Stimulated activated CD8-positive, alpha-beta memory T cell treated with anti-CD3 and anti-CD28 coated beads, Interleukin-15, amount 100 ng/mL, for 4 hours (primary cell): ENCODE results near the gene AAMDC.
A peak's percentile ranks its signal among the peaks of the same experiment; 100 is the strongest.

ENCODE experiments used
- DNase-seq, 2 donors: peaks; one replicate each; pipeline ENCODE4 v3.0.0-alpha.2; 2020; ENCODE audit warnings: low read depth in 2 of 2

The AAMDC gene

DNA sequence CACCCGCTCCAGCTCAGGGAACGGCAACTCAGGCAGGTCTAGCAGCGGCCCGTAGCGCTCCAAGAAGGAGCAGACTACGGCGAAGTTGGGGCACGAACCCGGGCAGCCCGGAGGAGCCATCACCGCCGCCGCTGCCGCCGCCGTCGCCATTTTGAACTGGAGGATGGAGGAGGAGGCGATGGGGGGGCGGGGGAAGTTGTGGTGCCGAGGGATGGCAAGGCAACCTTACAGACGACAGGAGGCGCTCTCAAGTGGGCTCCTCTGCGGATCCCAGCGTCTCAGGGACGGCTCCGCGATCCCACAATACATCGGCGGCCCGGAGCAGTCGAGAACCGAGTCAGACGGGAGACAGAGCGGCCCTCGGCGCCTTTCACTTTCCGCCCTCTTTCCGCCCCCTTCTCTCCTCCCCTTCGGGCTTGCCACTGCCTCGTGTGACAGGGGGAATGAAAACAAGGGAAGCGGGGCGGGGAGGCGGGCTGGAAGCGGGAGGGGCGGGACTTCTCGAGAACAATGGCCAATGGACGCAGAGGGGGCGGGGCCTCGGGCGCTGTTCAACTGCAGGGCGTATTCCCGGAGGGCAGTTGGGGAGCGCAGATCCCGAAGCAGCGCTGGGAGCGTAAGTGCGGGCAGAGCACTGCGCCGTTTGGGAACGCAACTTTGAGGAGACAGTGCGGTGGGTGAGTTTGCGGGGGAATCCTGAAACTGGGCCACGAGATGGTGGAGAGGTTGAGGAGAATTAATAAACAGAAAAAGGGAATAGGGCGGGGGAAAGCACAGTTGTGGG is at the start of gene AAMDC, which contains the start of gene RSF1:
TSS of gene AAMDC (plus strand) at position 580 of the 784 bp plus-strand sequence. CDS start 21,353 bp downstream, outside the sequence.
TSS of gene RSF1 (minus strand) at position 158 of the 784 bp plus-strand sequence. CDS start at position 150, 8 bp downstream.
- DNase-seq, result peak; percentile 93

DNA sequence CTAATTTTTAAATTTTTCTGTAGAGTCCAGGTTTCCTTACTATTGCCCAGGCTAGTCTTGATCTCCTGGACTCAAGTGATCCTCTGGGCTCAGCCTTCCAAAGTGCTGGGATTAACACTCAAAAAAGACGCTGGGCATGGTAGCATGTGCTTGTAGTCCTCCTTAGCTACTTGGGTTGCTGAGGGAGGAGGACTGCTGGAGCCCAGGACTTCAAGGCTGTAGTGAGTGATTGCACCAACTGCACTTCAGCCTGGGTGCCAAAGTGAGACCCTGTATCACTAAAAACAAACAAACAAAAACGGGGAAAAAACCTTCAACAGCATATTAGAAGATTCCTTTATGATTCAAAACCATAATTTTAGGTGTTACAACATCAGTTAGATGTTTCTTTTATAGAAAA is 45.0 kb upstream of the AAMDC start:
- DNase-seq, result no peak

DNA sequence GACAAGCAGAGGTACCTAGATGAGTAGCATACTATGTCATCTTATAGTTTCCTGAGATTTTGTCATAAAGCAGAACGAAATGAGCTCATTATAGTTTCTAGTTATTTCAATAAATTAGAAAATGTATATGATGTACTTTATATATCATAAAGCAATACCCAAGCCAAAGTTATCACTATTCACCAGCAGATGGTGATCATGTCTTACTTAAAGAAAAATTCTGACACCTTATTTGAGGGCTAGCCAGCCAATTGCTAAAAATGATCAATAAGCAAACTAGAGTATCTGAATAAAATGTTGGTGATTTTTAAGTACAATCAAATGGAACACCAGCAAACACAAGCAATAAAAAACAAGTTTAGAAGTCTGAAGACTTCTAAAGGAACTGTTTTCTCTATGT is 44.5 kb upstream of the AAMDC start:
- no peak for DNase-seq

DNA sequence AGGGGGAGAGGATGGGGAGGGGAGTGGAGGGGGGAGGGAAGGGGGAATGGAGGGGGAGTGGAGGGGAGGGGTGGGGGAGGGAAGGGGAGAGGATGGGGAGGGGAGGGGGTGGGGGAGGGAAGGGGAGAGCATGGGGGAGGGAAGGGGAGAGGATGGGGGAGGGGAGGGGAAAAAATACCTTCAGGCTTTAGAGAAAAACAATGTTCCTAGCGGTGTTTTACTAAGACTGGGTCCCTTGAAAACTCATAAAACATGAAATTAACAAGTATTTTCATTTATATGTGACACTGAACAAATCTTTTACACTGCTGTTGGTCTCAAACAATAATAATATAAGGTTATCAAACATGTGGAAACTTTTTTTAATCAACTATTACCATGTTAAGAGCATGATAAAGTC is 42.8 kb upstream of the AAMDC start:
- DNase-seq, result no peak

DNA sequence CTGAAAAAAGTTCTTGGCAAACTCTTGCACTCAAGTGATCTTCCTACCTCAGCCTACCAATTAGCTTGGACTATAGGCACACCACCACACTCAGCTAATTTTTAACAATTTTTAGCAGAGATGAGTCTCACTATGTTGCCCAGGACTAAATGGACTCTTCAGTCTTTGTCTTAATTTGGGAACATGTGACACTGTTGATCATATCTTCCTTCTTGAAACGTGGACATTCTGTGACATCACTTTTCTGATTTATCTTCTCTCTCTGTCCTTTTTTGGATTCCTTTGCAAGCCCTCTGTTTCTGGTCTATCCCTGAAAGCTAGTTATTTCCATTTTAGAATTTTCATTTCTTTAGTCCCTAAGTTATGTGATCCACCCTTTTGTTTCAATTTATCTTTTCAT is 42.4 kb upstream of the AAMDC start:
- DNase-seq, result no peak

DNA sequence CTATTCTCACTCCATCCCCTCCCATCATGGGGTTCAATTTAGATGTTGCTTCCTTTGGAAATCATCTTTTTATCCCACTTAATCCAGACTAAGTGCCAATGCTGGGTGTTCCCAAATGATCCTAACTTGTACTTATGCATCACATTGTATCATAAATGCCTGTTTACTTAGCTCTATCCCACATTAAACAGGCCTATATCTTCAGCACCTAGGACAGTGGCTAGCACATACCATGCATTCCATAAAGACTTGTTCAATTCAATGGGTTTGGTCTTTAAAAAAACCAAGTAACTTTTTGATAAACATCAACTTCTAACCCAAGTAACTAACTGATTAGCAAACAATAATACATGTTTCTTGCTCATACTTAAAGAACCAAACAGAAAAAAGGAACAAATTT is 41.0 kb upstream of the AAMDC start:
- no peak for DNase-seq

DNA sequence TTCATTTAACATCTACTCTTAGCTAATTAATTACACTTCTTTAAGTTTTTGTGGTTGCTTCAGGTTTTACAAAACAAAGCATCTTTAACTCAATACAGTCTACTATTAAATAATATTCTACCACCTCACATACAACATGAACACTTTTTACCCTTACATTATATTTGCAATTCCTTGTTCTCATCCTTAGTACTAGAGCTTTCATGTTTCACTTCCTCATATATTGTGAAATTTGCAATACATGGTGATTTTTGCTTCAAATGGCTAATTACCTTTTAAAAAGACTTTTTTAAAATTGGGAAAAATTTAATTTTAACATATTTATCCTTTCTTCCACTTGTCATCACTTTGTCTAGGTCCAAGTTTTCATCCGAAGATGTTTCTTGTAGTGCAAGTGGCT is 37.9 kb upstream of the AAMDC start:
- DNase-seq, result no peak

DNA sequence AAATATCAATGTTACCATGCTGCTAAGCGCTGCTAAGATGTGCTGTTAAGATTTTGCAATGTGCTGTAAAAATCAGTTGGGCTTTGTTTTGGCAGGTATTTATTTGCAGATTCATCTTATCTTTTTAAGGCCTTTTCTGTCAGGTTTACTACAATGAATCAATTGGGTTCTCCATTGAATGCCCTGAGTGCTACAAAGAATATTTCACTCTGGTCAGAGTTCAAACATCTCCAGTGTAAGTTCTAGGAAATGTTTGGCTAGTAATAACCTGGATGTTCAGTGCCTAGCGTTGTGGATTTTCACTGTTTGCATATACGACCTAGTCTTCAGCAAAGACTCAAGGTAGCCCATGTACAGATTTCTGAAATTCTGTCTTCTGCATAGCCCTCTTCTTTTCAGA is 36.4 kb upstream of the AAMDC start:
- DNase-seq, result no peak

DNA sequence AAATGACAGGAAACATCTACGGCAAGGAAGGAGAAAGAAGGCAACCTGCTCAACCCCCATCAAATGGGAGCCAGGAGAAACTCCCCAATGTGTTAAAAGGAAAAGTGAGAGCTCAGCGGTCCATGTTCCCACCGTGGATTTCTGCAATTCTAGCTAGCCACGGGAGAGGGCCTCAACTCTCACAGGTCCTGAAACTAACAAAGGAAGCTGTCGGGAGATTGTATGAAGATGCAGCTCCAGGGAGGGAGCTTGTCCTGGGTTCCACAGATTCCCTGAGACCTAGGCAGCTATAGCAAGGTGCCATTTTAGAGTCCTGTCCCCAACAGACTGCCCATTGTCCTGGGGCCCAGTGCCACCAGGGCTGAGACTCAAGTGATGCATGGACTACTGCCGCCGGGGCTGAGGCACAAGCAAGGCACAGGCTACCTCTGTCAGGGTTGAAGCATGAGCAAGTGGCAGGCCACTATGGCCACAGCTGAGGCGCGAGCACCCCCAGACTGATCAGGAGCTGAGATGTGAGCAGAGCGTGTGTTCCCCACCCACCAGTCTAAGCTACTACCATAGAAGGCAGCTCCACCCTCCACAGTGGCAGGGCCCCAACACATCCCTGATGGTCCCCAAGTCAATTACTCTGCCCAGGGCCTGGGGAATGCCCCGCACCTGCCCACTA is 31.7 kb upstream of the AAMDC start:
- DNase-seq, result no peak

DNA sequence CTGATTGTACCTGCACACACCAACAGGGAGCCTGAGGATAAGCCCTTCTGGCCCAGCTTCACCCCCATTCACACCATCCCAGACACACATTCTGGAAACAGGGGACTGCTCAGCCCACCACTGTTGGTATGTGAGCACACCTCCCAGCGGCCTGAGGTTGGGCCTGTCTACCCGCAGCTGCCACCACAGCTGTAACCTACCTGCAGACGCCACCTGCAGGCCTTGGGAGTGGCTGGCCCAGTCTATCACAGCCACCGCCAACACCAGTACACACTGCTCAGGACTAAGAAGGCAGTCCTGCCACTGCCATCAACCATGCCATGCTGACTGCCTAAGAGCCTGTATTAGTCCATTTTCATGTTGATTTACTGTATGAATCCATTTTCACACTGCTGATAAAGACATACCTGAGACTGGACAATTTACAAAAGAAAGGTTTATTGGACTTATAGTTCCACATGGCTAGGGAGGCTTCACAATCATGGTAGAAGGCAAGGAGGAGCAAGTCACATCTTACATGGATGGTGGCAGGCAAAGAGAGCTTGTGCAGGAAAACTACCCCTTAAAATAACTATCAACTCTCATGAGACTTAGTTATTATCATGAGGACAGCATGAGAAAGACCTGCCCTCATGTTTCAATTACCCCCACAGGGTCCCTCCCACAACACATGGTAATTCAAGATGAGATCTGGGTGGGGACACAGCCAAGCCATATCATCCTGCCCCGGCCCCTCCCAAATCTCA is 31.0 kb upstream of the AAMDC start:
- no peak for DNase-seq

DNA sequence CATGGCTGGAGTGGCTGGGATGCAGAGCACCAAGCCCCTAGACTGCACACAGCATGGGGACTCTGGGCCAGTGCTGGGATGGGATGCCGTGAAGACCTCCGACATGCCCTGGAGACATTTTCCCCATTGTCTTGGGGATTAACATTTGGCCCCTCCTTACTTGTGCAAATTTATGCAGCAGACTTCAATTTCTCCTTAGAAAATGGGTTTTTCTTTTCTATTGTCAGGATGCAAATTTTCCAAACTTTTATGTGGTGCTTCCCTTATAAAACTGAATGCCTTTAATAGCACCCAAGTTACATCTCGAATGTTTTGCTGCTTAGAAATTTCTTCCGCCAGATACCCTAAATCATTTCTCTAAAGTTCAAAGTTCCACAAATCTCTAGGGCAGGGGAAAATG is 29.6 kb upstream of the AAMDC start:
- no peak for DNase-seq

DNA sequence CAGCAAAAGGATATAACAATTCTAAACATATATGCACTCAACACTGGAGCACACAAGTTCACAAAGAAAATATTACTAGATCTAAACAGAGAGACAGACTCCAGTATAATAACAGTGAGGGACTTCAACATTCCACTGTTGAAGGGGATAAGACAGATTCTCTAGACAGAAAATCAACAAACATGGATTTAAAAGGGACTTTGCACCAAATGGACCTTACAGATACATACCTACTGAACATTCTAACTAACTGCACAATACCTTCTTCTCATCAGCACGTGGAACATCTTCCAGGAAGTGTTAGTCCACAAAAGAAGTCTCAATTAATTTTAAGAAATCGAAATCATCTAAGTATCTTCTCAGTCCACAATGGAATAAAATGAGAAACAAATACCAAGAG is 27.0 kb upstream of the AAMDC start:
- no peak for DNase-seq

DNA sequence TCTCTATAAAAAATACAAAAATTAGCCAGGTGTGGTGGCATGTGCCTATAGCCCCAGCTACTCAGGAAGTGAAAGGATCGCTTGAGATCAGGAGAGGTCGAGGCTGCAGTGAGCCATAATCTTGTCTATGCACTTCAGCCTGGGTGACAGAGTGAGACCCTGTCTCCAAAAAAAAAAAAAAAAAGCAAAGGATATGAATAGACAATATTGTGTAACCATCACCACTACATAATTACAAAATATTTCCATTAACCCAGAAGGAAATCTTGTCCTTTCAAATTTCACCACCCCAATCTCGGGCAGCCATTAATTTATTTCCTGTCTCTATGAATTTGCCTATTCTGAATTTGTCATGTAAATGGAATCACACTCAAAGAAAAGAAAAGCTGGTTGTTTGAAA is 21.6 kb upstream of the AAMDC start:
- DNase-seq, result no peak

DNA sequence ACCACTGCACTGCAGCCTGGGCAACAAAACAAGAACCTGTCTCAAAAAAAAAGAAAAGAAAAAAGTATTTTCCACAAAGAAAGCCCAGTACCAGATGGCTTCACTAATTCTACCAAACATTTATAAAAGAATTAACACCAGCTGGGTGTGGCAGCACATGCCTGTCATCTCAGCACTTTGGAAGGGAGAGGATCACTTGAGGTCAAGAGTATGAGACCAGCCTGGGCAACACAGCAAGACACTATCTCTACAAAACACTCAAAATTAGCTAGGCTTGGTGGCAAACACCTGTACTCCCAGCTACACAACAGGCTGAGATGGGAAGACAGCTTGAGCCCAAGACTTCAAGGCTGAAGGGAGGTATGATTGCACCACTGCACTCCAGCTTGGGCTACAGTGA is 20.5 kb upstream of the AAMDC start:
- no peak for DNase-seq

DNA sequence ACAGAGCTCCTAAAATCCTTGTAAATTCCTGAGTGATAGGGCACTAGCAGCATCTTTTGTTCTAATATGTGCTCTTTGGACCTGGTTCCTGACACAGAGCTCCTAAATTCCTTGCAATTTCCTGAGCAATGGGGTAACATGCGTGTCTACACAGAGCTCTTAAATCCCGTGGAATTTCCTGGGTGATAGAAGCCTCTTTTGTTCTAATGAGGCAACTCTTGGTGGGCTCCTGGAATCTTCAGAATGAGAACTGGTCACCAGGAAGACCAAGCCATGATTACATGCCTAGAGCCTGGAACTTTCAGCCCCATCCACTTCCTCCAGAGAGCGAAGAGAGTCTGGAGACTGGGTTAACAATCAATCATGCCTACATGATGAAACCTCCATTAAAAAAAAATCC is 19.5 kb upstream of the AAMDC start:
- DNase-seq, result no peak

DNA sequence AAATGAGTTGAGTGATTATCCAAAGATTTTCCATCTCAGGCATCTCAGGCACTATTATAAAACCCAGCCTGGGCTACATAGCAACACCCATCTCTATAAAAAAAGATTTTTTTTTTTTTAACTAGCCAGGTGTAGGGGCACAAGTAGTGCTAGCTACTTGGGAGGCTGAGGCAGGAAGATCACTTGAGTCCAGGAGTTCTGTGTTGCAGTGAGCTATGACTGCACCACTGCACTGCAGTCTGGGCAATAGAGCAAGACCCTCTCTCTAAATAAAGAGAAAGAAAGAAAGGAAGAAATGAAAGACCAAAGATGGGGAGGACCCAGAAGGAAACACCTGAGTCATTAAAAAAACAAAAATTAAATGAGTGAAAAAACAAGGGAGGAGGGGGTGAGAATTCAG is 14.5 kb upstream of the AAMDC start:
- no peak for DNase-seq

DNA sequence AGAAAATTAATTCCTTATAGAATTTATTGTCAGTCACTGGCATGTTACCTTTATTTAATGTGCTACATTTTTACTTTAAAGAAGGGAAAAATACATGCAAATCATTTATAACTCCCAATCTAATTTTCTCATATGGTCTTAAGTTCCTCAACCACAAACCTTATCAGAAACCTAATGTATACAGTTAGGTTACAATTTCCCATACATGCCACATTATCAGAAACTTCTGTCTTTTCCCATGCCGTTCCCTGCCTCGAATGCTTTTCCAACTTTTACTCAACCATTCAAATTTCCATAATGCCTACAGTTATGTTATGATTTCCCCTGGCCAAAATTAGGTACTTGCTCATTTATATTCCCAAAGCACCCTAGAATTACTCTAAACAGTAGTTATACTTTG is 14.0 kb upstream of the AAMDC start:
- DNase-seq, result no peak

DNA sequence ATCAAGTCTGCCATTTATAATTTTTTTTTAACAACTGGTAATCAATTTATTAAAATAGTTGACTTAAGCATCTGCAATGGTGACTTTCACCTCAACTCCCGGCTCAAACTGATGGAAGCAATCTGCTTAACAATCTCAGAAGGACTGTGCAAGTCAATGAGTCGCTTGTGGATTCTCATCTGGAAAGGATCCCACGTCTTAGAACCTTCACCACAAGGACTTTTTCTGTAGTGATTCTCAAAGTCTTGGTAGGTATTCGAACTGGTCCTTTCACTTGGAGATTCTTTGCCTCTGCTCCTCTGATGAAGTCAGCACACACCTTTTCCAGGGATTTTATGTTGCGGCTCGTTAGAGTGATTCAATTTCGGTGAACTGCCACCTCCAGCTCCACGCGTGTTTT is 7.7 kb upstream of the AAMDC start:
- DNase-seq, result no peak

DNA sequence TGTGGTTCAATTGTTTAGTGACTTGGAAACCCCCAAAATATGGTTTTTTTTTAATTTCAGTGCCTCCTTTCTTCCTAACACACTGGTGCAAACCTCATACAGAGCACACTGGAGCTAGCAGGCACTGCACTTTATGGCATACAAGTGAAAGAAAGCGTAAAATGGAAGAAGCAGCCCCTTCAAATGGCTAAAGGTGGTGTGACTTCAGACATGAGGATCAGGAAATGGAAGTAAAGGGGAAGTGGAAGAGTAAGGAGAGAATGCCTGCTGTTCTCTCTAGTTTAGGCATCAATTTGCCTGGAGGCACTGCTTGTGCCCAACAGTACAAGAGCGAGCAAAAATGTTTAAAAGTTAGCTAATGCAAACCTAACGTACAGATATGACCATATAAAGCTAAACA is 6.1 kb upstream of the AAMDC start:
- no peak for DNase-seq

DNA sequence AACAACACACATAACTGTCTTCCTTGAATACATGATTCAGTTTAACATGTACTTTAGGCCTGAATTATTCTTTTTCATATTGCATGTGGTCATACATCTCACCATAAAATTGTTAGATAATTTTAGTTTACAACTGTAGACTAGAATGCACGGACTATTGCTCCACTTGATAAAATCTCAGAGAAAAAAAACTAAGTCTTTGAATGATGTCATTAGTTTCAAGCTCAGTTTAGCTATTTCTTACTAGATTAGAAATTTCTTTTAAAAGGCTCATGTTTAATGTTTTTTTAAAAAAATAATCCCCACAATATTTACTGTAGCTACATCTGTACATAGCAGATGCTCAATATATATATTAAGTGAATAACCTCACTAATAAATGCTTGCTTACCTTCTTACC is 5.5 kb upstream of the AAMDC start:
- no peak for DNase-seq

DNA sequence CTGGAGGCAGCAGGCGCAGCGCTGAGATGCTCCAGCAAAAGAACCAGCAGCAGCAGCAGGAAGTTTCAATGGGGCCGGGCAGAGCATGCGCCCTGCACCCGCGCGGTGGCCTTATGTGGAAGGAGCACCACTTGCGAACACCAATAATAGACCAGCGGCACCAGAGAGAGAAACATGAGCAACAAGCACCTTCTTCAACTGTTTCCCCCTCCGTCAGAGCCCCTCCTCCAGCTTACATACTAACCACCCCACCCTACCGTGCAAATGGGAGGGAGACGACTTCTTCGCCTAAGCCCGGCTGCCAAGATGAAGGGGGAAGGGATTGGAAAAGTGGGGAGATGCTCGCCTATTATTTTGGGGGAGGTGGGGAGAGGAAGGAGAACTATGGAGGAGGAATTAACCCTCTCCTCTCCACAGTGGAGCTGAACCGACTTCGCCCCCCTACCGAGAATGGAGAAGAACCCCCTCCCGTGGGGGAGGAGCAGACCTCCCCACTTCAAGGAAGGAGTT is 1.5 kb upstream of the AAMDC start:
- DNase-seq, result peak; percentile 65 to 71

DNA sequence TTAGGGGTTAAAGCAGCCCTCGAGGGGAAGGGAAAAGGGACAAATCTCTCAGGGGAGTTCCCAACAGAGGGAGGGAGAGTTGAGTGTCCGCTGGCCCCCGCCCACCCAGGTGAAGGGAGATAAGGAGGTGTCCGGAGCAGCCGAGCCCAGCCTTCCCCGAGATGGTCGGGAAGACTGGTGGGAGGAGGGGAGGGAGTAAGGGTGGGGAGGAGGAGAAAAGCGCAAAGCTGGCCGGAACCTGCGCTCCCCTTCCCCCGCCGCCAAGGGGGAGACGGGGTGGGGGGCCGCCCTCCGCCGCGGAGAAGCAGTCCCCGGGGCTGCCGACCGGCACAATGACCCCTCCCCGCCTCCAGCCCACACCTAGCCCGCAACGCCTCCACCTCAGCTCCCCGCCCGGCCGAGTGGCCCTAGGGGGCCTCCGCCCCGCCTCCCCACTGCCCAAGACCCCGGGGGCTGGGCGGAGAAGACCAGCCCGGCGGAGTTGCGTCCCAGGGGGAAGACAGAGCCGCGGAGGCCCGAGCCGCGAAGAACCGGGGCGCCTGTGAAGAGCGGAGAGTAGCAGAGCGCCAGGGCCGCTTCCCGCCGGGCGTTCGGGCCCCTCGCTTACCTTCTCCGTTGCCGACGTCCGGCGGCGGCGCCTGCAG is 901 bp upstream of the AAMDC start:
- peak in 1 of 2 donors; percentile 14 for DNase-seq
